Calu3 (cell line): Measurements from ENCODE around the gene TUBB. TPM values are rescaled to one million over a fixed set of nuclear protein-coding genes. Genes with fewer than 3 reads are reported as not detected.

Experiments
- BruUV-seq: library from RNA; stranded (reverse); fragments of 400-500 nt; replicated peaks from 2 replicates; lab custom pipeline; 2021; lab: Mats Ljungman, UMichigan
- CTCF ChIA-PET: fragments of 300-600 bp; sonication (Branson Sonifier 250); formaldehyde crosslinking; loops from one replicate; lab custom pipeline; 2022; ENCODE audit warnings: antibody characterized with exemption; lab: Charles Lee
- DNase-seq: peaks from one replicate; pipeline ENCODE4 v3.0.0; 2022
- H3K27ac Mint-ChIP-seq: one replicate; pipeline ENCODE4 v1.8.0; 2022; ENCODE audit warnings: mixed read lengths; ENCODE audit not compliant: unreplicated experiment
- H3K27me3 Mint-ChIP-seq: one replicate; pipeline ENCODE4 v1.8.0; 2022; ENCODE audit warnings: mixed read lengths; ENCODE audit not compliant: unreplicated experiment
- H3K36me3 Mint-ChIP-seq: one replicate; pipeline ENCODE4 v1.8.0; 2022; ENCODE audit warnings: mild to moderate bottlenecking, moderate library complexity, mixed read lengths; ENCODE audit not compliant: insufficient read depth, unreplicated experiment
- H3K4me1 Mint-ChIP-seq: one replicate; pipeline ENCODE4 v1.8.0; 2022; ENCODE audit warnings: mild to moderate bottlenecking, low read depth, mixed read lengths; ENCODE audit not compliant: unreplicated experiment
- H3K4me3 Mint-ChIP-seq: one replicate; pipeline ENCODE4 v1.8.0; 2022; ENCODE audit warnings: mild to moderate bottlenecking, low read depth, moderate library complexity, mixed read lengths; ENCODE audit not compliant: unreplicated experiment
- H3K9me3 Mint-ChIP-seq: one replicate; pipeline ENCODE4 v1.8.0; 2022; ENCODE audit warnings: low read depth, mixed read lengths; ENCODE audit not compliant: unreplicated experiment
- CTCF ChIP-seq: fragments of 200-600 bp; IDR thresholded peaks from one replicate; pipeline ENCODE4 v1.8.0; 2022; ENCODE audit warnings: antibody characterized with exemption; ENCODE audit not compliant: unreplicated experiment
- intact Hi-C: fragments of 100-400 bp; cut with micrococcal nuclease; formaldehyde crosslinking; loops from one replicate; pipeline ENCODE4 v1.10.0; 2022; ENCODE audit not compliant: unreplicated experiment
- total RNA-seq: library from RNA; stranded (reverse); gene quantifications from 2 replicates; pipeline ENCODE4 v1.2.3, GENCODE V29; 2022

Gene TUBB
- total RNA-seq, 1 experiment from 2014 or later, result 1,123 TPM

- no peak for DNase-seq
- intact Hi-C loops, result no loop called here
- H3K27me3 Mint-ChIP-seq, result no peaks in the 10 kb centered on the region
- H3K27ac Mint-ChIP-seq, result no peak overlapping the region
- CTCF ChIA-PET, result no interaction called here
- peaks cover 36% of the 10 kb centered on the region for H3K36me3 Mint-ChIP-seq
- H3K9me3 Mint-ChIP-seq, result no peaks in the 10 kb centered on the region
- BruUV-seq, result no TSS peak
- H3K4me1 Mint-ChIP-seq, result peaks cover 1% of the 10 kb centered on the region
- TF ChIP-seq CTCF, result no peak
- no peak overlapping the region for H3K4me3 Mint-ChIP-seq
Measured at GRCh38 chr6:30700340-30700739, 19.8 kb upstream of the TUBB start.

DNA sequence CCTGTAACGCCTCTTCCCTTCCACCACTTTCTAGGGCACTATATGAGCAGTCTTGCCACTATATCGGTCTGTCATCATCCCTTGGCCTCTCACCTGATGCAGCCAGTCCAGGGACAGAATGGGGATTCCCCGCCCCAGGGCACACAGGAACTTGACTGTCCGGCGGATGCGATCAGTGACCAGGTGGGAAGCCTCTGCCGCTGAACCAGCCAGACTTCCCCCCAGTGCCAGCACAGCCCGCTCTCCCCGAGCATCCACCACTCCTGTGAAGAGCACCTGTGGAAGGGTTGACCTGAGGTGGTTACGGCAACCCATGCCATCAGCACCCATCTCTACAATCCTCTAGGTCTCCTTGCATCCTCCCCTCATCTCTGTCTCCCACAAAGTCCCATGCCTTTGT is 17.1 kb upstream of the TUBB start:
- Mint-ChIP-seq H3K4me3 (no peak overlapping the region), H3K4me1 (peaks cover 15% of the 10 kb centered on the region), H3K27me3 (no peaks in the 10 kb centered on the region), H3K36me3 (peaks cover 50% of the 10 kb centered on the region), H3K27ac (no peak overlapping the region), H3K9me3 (no peaks in the 10 kb centered on the region)
- BruUV-seq, result no TSS peak
- CTCF ChIA-PET, result no interaction called here
- intact Hi-C loops, result no loop called here
- no peak for DNase-seq
- TF ChIP-seq CTCF, result no peak

- no peak overlapping the region for H3K27ac Mint-ChIP-seq
- TF ChIP-seq CTCF, result no peak
- no peaks in the 10 kb centered on the region for H3K9me3 Mint-ChIP-seq
- H3K36me3 Mint-ChIP-seq, result peaks cover 53% of the 10 kb centered on the region
- peaks cover 23% of the 10 kb centered on the region for H3K4me1 Mint-ChIP-seq
- intact Hi-C loops, result no loop called here
- no peaks in the 10 kb centered on the region for H3K27me3 Mint-ChIP-seq
- CTCF ChIA-PET, result interaction anchor here (1.1 kb wide), 1 partner anchor 14 kb away, joined by 5 read pairs; the partner anchor contains the start of gene MDC1
- DNase-seq, result no peak
- BruUV-seq, result no TSS peak
- no peak overlapping the region for H3K4me3 Mint-ChIP-seq
Measured at GRCh38 chr6:30703821-30704220, 16.3 kb upstream of the TUBB start.

- Mint-ChIP-seq H3K27me3 (no peaks in the 10 kb centered on the region), H3K36me3 (peaks cover 57% of the 10 kb centered on the region), H3K9me3 (no peaks in the 10 kb centered on the region), H3K4me1 (peaks cover 34% of the 10 kb centered on the region), H3K27ac (no peak overlapping the region), H3K4me3 (no peak overlapping the region)
- CTCF ChIA-PET, result interaction anchor here (0.6 kb wide), 1 partner anchor 59 kb away, joined by 4 read pairs; no protein-coding TSS in a partner anchor
- intact Hi-C loops, result no loop called here
- TF ChIP-seq CTCF, result no peak
- no peak for DNase-seq
- BruUV-seq, result no TSS peak
Measured at GRCh38 chr6:30705620-30706019, 14.5 kb upstream of the TUBB start.
